OCI-LY1 (cell line): ENCODE data around the gene CPVL.

Experiments
- EZH2 ChIP-seq: fragments of 200-600 bp; sonication (generic), shearing (Covaris generic); IDR thresholded peaks from 2 replicates; pipeline ENCODE4 v1.8.0; 2017; ENCODE audit warnings: borderline replicate concordance, mixed run types, mild to moderate bottlenecking, antibody characterized with exemption, low read length, moderate library complexity, mixed read lengths
- TF ChIP-seq, protein P1 (sequence below): fragments of 200-600 bp; sonication (generic), shearing (Covaris generic); IDR thresholded peaks from 2 replicates; pipeline ENCODE4 v1.5.1; 2017; ENCODE audit warnings: mild to moderate bottlenecking, antibody characterized with exemption, low read length, moderate library complexity, mixed read lengths

DNA sequence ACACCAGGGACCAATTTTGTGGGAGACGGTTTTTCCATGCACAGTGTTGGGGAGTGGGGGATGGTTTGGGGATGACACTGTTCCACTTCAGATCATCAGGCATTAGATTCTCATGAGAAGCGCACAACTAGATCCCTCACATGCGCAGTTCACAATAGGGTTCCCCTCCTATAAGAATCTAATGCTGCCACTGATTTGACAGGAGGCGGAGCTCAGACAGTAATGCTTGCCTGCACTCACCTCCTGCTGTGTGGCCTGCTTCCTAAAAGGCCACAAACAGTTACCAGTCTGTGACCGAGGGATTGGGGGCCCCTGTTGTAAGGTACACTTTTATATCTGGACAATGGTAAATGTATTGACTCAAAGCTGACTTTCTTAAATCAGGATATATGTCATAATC, 142.6 kb downstream of the CPVL start:
- TF ChIP-seq, protein P1, sequence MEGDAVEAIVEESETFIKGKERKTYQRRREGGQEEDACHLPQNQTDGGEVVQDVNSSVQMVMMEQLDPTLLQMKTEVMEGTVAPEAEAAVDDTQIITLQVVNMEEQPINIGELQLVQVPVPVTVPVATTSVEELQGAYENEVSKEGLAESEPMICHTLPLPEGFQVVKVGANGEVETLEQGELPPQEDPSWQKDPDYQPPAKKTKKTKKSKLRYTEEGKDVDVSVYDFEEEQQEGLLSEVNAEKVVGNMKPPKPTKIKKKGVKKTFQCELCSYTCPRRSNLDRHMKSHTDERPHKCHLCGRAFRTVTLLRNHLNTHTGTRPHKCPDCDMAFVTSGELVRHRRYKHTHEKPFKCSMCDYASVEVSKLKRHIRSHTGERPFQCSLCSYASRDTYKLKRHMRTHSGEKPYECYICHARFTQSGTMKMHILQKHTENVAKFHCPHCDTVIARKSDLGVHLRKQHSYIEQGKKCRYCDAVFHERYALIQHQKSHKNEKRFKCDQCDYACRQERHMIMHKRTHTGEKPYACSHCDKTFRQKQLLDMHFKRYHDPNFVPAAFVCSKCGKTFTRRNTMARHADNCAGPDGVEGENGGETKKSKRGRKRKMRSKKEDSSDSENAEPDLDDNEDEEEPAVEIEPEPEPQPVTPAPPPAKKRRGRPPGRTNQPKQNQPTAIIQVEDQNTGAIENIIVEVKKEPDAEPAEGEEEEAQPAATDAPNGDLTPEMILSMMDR = no peak
- TF ChIP-seq EZH2 = no peak
